HUES48 (cell line): ENCODE measurements around the gene ARHGEF17.

ENCODE experiments used
- H3K27ac ChIP-seq: one replicate; pipeline ENCODE4 v1.7.0; 2013; ENCODE audit warnings: low read depth, low read length, inconsistent platforms
- H3K27me3 ChIP-seq: 2 replicates; pipeline ENCODE4 v1.6.1; 2013; ENCODE audit warnings: mild to moderate bottlenecking, low read length; ENCODE audit not compliant: control insufficient read depth, insufficient read depth
- H3K36me3 ChIP-seq: 2 replicates; pipeline ENCODE4 v1.6.1; 2013; ENCODE audit warnings: low read length; ENCODE audit not compliant: control insufficient read depth, insufficient read depth
- H3K4me1 ChIP-seq: 2 replicates; pipeline ENCODE4 v1.6.1; 2013; ENCODE audit warnings: mild to moderate bottlenecking, low read length; ENCODE audit not compliant: control insufficient read depth, insufficient read depth
- H3K4me3 ChIP-seq: 2 replicates; pipeline ENCODE4 v1.5.1; 2013; ENCODE audit warnings: mild to moderate bottlenecking, low read depth, low read length
- H3K9ac ChIP-seq: 2 replicates; pipeline ENCODE4 v1.6.1; 2013; ENCODE audit warnings: mild to moderate bottlenecking, low read depth, low read length, moderate library complexity
- H3K9me3 ChIP-seq: 2 replicates; pipeline ENCODE4 v1.6.1; 2013; ENCODE audit warnings: low read length; ENCODE audit not compliant: control insufficient read depth, insufficient read depth

Gene ARHGEF17

GRCh38 chr11:73324665-73325035 is 16.6 kb downstream of the ARHGEF17 start:
- Histone ChIP-seq H3K36me3 (no peaks in the 10 kb centered on the region), H3K27ac (no peak overlapping the region), H3K4me1 (peaks cover 30% of the 10 kb centered on the region), H3K4me3 (no peak overlapping the region), H3K27me3 (peaks cover 10% of the 10 kb centered on the region), H3K9ac (no peak overlapping the region), H3K9me3 (no peaks in the 10 kb centered on the region)

GRCh38 chr11:73325036-73325981 is 17.2 kb downstream of the ARHGEF17 start:
- Histone ChIP-seq H3K4me1 (peaks cover 30% of the 10 kb centered on the region), H3K27ac (no peak overlapping the region), H3K4me3 (no peak overlapping the region), H3K27me3 (peaks cover 11% of the 10 kb centered on the region), H3K36me3 (no peaks in the 10 kb centered on the region), H3K9ac (no peak overlapping the region), H3K9me3 (no peaks in the 10 kb centered on the region)

GRCh38 chr11:73326929-73327811 is 19.1 kb downstream of the ARHGEF17 start:
- Histone ChIP-seq H3K9ac (no peak overlapping the region), H3K27me3 (peaks cover 20% of the 10 kb centered on the region)

GRCh38 chr11:73327812-73328364 is 19.8 kb downstream of the ARHGEF17 start:
- no peaks in the 10 kb centered on the region for H3K36me3 ChIP-seq
- no peaks in the 10 kb centered on the region for H3K9me3 ChIP-seq
- peaks cover 37% of the 10 kb centered on the region for H3K4me1 ChIP-seq
- H3K27ac ChIP-seq, result no peak overlapping the region
- no peak overlapping the region for H3K4me3 ChIP-seq
- H3K9ac ChIP-seq, result no peak overlapping the region
- peaks cover 23% of the 10 kb centered on the region for H3K27me3 ChIP-seq

More at GRCh38 chr11:73326929-73327811, 19.1 kb downstream of the ARHGEF17 start:
- Histone ChIP-seq H3K4me1 (peaks cover 37% of the 10 kb centered on the region), H3K9me3 (no peaks in the 10 kb centered on the region), H3K27ac (no peak overlapping the region), H3K36me3 (no peaks in the 10 kb centered on the region), H3K4me3 (no peak overlapping the region)

GRCh38 chr11:73330569-73331093 is 22.6 kb downstream of the ARHGEF17 start:
- Histone ChIP-seq H3K9me3 (no peaks in the 10 kb centered on the region), H3K9ac (no peak overlapping the region), H3K4me1 (peaks cover 40% of the 10 kb centered on the region), H3K27me3 (peaks cover 47% of the 10 kb centered on the region), H3K27ac (peak overlapping the region; percentile 8), H3K36me3 (no peaks in the 10 kb centered on the region), H3K4me3 (no peak overlapping the region)

- Histone ChIP-seq H3K36me3 (no peaks in the 10 kb centered on the region), H3K27ac (peak overlapping the region; percentile 14), H3K9me3 (no peaks in the 10 kb centered on the region), H3K4me3 (no peak overlapping the region), H3K27me3 (peaks cover 47% of the 10 kb centered on the region), H3K9ac (no peak overlapping the region), H3K4me1 (peaks cover 40% of the 10 kb centered on the region)
Observed at GRCh38 chr11:73331138-73331916, 23.3 kb downstream of the ARHGEF17 start.

GRCh38 chr11:73333173-73333572 is 25.1 kb downstream of the ARHGEF17 start:
- H3K27ac ChIP-seq, result peak overlapping the region; percentile 21
- peaks cover 40% of the 10 kb centered on the region for H3K4me1 ChIP-seq
- H3K9ac ChIP-seq, result no peak overlapping the region

GRCh38 chr11:73333640-73334383 is 25.7 kb downstream of the ARHGEF17 start:
- no peaks in the 10 kb centered on the region for H3K9me3 ChIP-seq
- H3K27ac ChIP-seq, result no peak overlapping the region
- H3K9ac ChIP-seq, result no peak overlapping the region
- no peak overlapping the region for H3K4me3 ChIP-seq
- H3K36me3 ChIP-seq, result no peaks in the 10 kb centered on the region
- H3K27me3 ChIP-seq, result peaks cover 42% of the 10 kb centered on the region
- peaks cover 40% of the 10 kb centered on the region for H3K4me1 ChIP-seq

More at GRCh38 chr11:73333173-73333572, 25.1 kb downstream of the ARHGEF17 start:
- Histone ChIP-seq H3K36me3 (no peaks in the 10 kb centered on the region), H3K4me3 (no peak overlapping the region), H3K9me3 (no peaks in the 10 kb centered on the region), H3K27me3 (peaks cover 47% of the 10 kb centered on the region)

GRCh38 chr11:73334384-73335203 is 26.5 kb downstream of the ARHGEF17 start:
- no peaks in the 10 kb centered on the region for H3K36me3 ChIP-seq
- H3K9me3 ChIP-seq, result no peaks in the 10 kb centered on the region
- peaks cover 42% of the 10 kb centered on the region for H3K27me3 ChIP-seq
- H3K4me1 ChIP-seq, result peaks cover 40% of the 10 kb centered on the region
- H3K4me3 ChIP-seq, result no peak overlapping the region
- no peak overlapping the region for H3K9ac ChIP-seq
- peak overlapping the region; percentile 39 for H3K27ac ChIP-seq
